ENCODE data around the gene AK5. TPM values are rescaled to one million over a fixed set of nuclear protein-coding genes. Genes with fewer than 3 reads are reported as not detected.

The AK5 gene
- total RNA-seq, 2 donors from 2014 or later = 0.49 to 1.1 TPM

DNA sequence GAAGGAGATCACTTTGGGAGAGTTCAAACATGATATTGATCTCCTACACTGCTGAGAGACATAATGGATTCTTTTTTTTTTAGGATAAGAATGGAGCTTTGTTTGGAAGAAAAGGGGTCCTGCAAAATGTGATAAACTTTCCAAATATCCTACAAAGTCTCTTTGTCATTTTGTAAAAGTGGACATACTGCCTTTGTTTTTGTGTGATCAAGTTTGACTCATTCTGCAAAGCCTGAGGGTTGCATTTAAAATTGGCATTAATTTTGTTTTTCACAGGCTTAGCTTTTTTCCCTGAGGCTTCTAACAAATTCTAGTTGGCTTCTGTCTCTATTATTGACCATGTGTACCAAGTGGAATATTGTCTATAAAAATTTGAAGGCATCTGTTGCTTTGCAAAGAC is 113.2 kb downstream of the AK5 start:
- no peaks in the 10 kb centered on the region for H3K4me1 ChIP-seq
- TF ChIP-seq, protein P1, sequence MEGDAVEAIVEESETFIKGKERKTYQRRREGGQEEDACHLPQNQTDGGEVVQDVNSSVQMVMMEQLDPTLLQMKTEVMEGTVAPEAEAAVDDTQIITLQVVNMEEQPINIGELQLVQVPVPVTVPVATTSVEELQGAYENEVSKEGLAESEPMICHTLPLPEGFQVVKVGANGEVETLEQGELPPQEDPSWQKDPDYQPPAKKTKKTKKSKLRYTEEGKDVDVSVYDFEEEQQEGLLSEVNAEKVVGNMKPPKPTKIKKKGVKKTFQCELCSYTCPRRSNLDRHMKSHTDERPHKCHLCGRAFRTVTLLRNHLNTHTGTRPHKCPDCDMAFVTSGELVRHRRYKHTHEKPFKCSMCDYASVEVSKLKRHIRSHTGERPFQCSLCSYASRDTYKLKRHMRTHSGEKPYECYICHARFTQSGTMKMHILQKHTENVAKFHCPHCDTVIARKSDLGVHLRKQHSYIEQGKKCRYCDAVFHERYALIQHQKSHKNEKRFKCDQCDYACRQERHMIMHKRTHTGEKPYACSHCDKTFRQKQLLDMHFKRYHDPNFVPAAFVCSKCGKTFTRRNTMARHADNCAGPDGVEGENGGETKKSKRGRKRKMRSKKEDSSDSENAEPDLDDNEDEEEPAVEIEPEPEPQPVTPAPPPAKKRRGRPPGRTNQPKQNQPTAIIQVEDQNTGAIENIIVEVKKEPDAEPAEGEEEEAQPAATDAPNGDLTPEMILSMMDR (IDR thresholded peaks at IDR 0.05) = no peak
- H3K9me3 ChIP-seq = no peaks in the 10 kb centered on the region
- H3K36me3 ChIP-seq = no peaks in the 10 kb centered on the region
- intact Hi-C loops (cut with DNase I) = no loop called here
- DNase-seq = no peak
- H3K4me3 ChIP-seq = no peak overlapping the region
- H3K27ac ChIP-seq = no peak overlapping the region
- no peak overlapping the region for H3K9ac ChIP-seq (ENCODE audit: low read depth in 2 of 2, low read length in 2 of 2)
- H3K27me3 ChIP-seq = no peaks in the 10 kb centered on the region

DNA sequence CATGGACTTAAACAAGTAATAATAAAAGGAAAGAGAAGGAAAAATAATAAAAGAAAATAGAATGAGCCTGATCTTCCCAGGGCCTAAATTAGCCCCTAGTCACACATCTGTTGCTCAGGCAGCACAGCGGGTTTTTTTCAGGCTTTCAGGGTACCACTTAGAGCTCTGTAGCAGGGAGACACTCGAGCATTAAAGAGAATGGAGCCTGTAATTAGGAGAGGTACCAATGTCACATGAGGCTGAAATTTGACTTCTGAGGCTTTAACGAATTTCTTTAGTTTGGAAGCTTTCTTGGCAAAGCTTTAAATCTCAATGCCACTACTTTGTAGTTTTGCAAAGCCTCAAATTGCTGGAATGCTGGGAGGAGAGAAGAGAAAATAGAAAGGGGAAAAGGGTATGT is 116.3 kb downstream of the AK5 start:
- Histone ChIP-seq H3K27me3 (no peaks in the 10 kb centered on the region), H3K4me3 (no peak overlapping the region), H3K36me3 (no peaks in the 10 kb centered on the region), H3K27ac (no peak overlapping the region), H3K9me3 (no peaks in the 10 kb centered on the region), H3K4me1 (no peaks in the 10 kb centered on the region), H3K9ac (ENCODE audit: low read depth in 2 of 2, low read length in 2 of 2) (no peak overlapping the region)
- intact Hi-C loops (cut with DNase I) = no loop called here
- TF ChIP-seq, protein P1 (IDR thresholded peaks at IDR 0.05) = no peak
- no peak for DNase-seq

DNA sequence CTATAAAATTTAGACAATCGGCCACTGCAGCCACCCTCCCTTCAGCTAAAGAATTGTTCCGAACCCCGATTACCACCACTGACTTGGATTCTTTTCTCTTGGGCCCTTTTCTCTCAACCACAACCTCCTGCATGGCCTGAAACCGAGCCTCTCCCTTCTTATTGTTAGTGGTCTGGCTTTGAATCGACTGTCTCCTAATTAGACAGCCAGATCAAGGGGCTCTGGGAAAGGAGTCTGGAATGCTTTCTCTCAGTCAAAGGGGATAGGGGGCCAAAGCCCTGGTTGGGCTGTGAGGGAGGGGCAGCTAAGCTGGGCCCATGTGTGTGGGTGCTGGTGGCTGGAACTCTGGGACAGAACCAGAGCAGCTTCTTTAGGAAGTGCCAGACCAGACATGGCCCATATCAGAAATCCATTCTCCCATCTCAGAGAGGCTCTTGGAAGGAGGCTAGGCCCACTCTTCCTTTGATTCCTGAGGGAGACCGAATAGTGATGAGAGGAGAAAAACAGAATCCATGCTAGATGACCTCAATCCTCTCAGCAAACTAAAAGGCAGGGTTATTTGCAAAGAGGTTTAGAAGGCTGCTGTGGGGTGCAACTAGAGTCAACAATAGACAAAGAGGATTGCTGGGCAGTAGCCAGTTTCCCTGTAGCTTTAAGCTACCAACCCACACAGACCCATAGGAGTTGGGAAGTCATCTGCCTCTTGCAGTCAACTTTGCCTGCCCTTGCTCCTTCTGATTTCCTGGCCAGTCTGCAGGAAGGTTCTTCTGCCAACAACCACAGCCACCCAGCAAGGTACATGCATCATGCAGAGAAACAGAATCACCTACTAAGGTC is 117.6 kb downstream of the AK5 start:
- H3K9me3 ChIP-seq = no peaks in the 10 kb centered on the region
- H3K9ac ChIP-seq (ENCODE audit: low read depth in 2 of 2, low read length in 2 of 2) = no peak overlapping the region
- H3K4me1 ChIP-seq = no peaks in the 10 kb centered on the region
- H3K27me3 ChIP-seq = no peaks in the 10 kb centered on the region
- H3K36me3 ChIP-seq = no peaks in the 10 kb centered on the region
- no peak overlapping the region for H3K4me3 ChIP-seq
- H3K27ac ChIP-seq = no peak overlapping the region
- intact Hi-C loops (cut with DNase I) = no loop called here
- no peak for DNase-seq
- TF ChIP-seq, protein P1 (IDR thresholded peaks at IDR 0.05) = no peak

DNA sequence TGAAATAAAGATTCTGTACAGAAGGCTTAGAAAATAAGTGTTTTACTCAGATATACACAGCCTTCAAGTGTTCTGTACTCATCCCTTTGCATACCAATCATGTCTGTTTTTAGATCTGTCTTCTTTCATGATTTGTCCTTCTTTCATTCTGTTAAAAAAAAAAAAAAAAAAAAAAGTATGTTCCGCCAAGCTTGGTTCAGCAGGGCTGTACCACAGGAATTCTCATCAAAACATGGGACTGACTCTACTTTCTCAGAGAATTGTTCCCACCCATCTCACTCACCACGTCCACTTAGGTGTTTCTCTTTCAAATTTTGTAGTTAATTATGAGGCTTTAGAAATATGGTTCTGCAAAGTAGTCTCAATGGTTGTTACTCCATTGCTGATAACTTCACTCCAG is 119.0 kb downstream of the AK5 start:
- Histone ChIP-seq H3K4me3 (no peak overlapping the region), H3K36me3 (no peaks in the 10 kb centered on the region), H3K27me3 (no peaks in the 10 kb centered on the region), H3K9me3 (no peaks in the 10 kb centered on the region), H3K9ac (ENCODE audit: low read depth in 2 of 2, low read length in 2 of 2) (no peak overlapping the region), H3K4me1 (no peaks in the 10 kb centered on the region), H3K27ac (no peak overlapping the region)
- intact Hi-C loops (cut with DNase I) = no loop called here
- no peak for DNase-seq
- TF ChIP-seq, protein P1 (IDR thresholded peaks at IDR 0.05) = no peak

DNA sequence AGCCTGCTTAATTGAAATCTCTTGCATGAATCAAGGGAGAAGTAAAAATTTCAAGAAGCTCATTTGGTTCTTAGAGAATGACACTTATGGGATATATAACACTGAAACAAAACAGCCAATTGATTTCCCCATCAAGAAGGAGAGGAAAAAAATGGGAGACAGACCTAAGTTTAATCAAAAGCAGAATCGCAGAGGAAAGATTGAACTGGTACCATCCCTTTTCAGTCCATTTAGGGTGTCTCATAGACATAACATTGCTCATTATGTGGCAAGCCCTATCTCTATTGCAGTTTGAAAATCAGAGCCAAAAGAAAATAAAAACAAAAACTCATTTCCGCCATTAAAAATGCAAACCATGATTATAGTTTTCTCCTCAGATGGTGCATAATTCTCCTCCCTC is 119.6 kb downstream of the AK5 start:
- DNase-seq = no peak
- Histone ChIP-seq H3K36me3 (no peaks in the 10 kb centered on the region), H3K4me1 (no peaks in the 10 kb centered on the region), H3K9me3 (no peaks in the 10 kb centered on the region), H3K9ac (ENCODE audit: low read depth in 2 of 2, low read length in 2 of 2) (no peak overlapping the region), H3K27me3 (no peaks in the 10 kb centered on the region), H3K27ac (no peak overlapping the region), H3K4me3 (no peak overlapping the region)
- intact Hi-C loops (cut with DNase I) = no loop called here
- TF ChIP-seq, protein P1 (IDR thresholded peaks at IDR 0.05) = no peak
